K562 (cell line): ENCODE measurements around the gene FAM53B. TPM values are rescaled to one million over a fixed set of nuclear protein-coding genes. Genes with fewer than 3 reads are reported as not detected.

Experiments
- ATAC-seq: fragments of 200-7000 bp; cut with Tn5 transposase; 3 replicates; pipeline ENCODE4 v1.9.1; 2020; ENCODE audit warnings: moderate library complexity
- BruUV-seq: library from RNA; stranded (reverse); fragments of 400-500 nt; replicated peaks from 2 replicates; lab custom pipeline; 2021; lab: Mats Ljungman, UMichigan
- CTCF ChIA-PET: fragments of 300-600 bp; formaldehyde crosslinking; extraction: SDS; loops from one replicate; lab custom pipeline; 2021; ENCODE audit warnings: low intra/inter-chr PET ratio; lab: Yijun Ruan, JAX
- POLR2A ChIA-PET: fragments of 300-600, 350-650 bp; sonication (Branson Sonifier 250); formaldehyde crosslinking; extraction: SDS; loops from one replicate; lab custom pipeline; 2021; ENCODE audit warnings: antibody characterized with exemption, inconsistent platforms; lab: Yijun Ruan, JAX
- DNase-seq, 4 experiments: peaks; one replicate each; pipeline versions ENCODE4 v3.0.0 to v3.0.0-alpha.2; 2011 to 2018; ENCODE audit warnings: low spot score in 3 of 4, mixed read lengths in 3 of 4; ENCODE audit errors: extremely low read depth in 1 of 4
- FAIRE-seq: peaks from 2 replicates; lab custom pipeline; 2011; peaks lifted over from hg19 to GRCh38; lab: Jason Lieb, UNC
- H2AFZ ChIP-seq: 2 replicates; pipeline ENCODE4 v1.6.0; 2011; ENCODE audit warnings: low read depth, low read length, control low read depth, inconsistent platforms
- H3K27ac ChIP-seq: fragments of 200-600 bp; 3 replicates; pipeline ENCODE4 v1.8.0; 2011; ENCODE audit warnings: low read depth, mild to moderate bottlenecking, control low read depth, inconsistent platforms, low read length, moderate library complexity, mixed read lengths; ENCODE audit errors: extremely low read depth
- H3K27me3 ChIP-seq, 2 experiments: fragments of 300-600 bp in 1 of 2; 2 replicates in 1 of 2; 3 replicates in 1 of 2; pipeline versions ENCODE4 v1.6.0 to v1.8.0; 2011; ENCODE audit warnings: inconsistent platforms in 2 of 2, low read length in 2 of 2, mild to moderate bottlenecking in 1 of 2, mixed read lengths in 1 of 2, moderate library complexity in 1 of 2; ENCODE audit not compliant: control insufficient read depth in 2 of 2, insufficient read depth in 2 of 2
- H3K36me3 ChIP-seq: fragments of 300-600 bp; 3 replicates; pipeline ENCODE4 v1.8.0; 2011; ENCODE audit warnings: mild to moderate bottlenecking, low read length, inconsistent platforms; ENCODE audit not compliant: control insufficient read depth, insufficient read depth
- H3K4me1 ChIP-seq, 2 experiments: fragments of 200-600 bp in 1 of 2; replicated peaks in 1 of 2; 2 replicates in 1 of 2; 3 replicates in 1 of 2; pipeline versions ENCODE4 v1.5.1 to v1.8.0; 2011; ENCODE audit warnings: inconsistent platforms in 2 of 2, low read length in 2 of 2, mild to moderate bottlenecking in 1 of 2, mixed read lengths in 1 of 2, moderate library complexity in 1 of 2; ENCODE audit not compliant: control insufficient read depth in 2 of 2, insufficient read depth in 2 of 2
- H3K4me2 ChIP-seq: 2 replicates; pipeline ENCODE4 v1.6.1; 2011; ENCODE audit warnings: low read length, control low read depth, inconsistent platforms, mixed read lengths; ENCODE audit not compliant: insufficient read depth
- H3K4me3 ChIP-seq: fragments of 200-600 bp; sonication (generic), shearing (Covaris generic); 2 replicates; pipeline ENCODE4 v1.5.1; 2016; ENCODE audit warnings: control low read depth, inconsistent platforms
- H3K79me2 ChIP-seq: fragments of 200-600 bp; 3 replicates; pipeline ENCODE4 v1.8.0; 2011; ENCODE audit warnings: low read length, inconsistent platforms; ENCODE audit not compliant: control insufficient read depth, insufficient read depth
- H3K9ac ChIP-seq, 2 experiments: 2 replicates each; pipeline versions ENCODE4 v1.6.0 to v1.6.1; 2011; ENCODE audit warnings: low read depth in 2 of 2, low read length in 2 of 2, control low read depth in 1 of 2, inconsistent platforms in 1 of 2, mild to moderate bottlenecking in 1 of 2, mixed read lengths in 1 of 2; ENCODE audit not compliant: insufficient read depth in 1 of 2
- H3K9me1 ChIP-seq: one replicate; pipeline ENCODE4 v1.6.0; 2011; ENCODE audit warnings: inconsistent platforms, mild to moderate bottlenecking, low read length, moderate library complexity; ENCODE audit not compliant: control insufficient read depth, insufficient read depth
- H3K9me3 ChIP-seq: replicated peaks from 2 replicates; pipeline ENCODE4 v1.5.1; 2011; ENCODE audit warnings: low read depth, low read length, inconsistent platforms; ENCODE audit not compliant: control insufficient read depth, insufficient read depth
- H4K20me1 ChIP-seq: replicated peaks from 2 replicates; pipeline ENCODE4 v1.6.1; 2011; ENCODE audit warnings: low read length, inconsistent platforms, mixed read lengths; ENCODE audit not compliant: control insufficient read depth, insufficient read depth
- NCOA2 ChIP-seq, 2 experiments: fragments of 450-650 bp; IDR thresholded peaks; 2 replicates each; pipeline ENCODE4 v1.6.1; 2018; ENCODE audit warnings: mild to moderate bottlenecking in 2 of 2, moderate library complexity in 1 of 2; ENCODE audit not compliant: partially characterized antibody in 2 of 2
- PHF21A ChIP-seq: fragments of 450-650 bp; IDR thresholded peaks from 2 replicates; pipeline ENCODE4 v1.6.1; 2017; ENCODE audit warnings: low read depth, borderline replicate concordance
- SREBF2 ChIP-seq: sonication (generic); formaldehyde crosslinking; IDR thresholded peaks from 2 replicates; pipeline ENCODE4 v1.4.0; 2020; ENCODE audit warnings: mild to moderate bottlenecking, missing genetic modification reagents
- ZC3H11A ChIP-seq: IDR thresholded peaks from 2 replicates; pipeline ENCODE4 v1.6.1; 2012; ENCODE audit warnings: low read depth, low read length, improper control_type of control experiment
- ZNF274 ChIP-seq: IDR thresholded peaks from 2 replicates; pipeline ENCODE4 v1.6.1; 2011; ENCODE audit warnings: low read depth, mild to moderate bottlenecking, low read length, moderate library complexity, borderline replicate concordance
- ZNF695 ChIP-seq: fragments of 450-650 bp; formaldehyde crosslinking; IDR thresholded peaks from 2 replicates; pipeline ENCODE4 v1.4.0; 2020; ENCODE audit warnings: mild to moderate bottlenecking, moderate library complexity
- WGBS: fragments of 100-300 bp; shearing (Covaris generic); methylation state at CpG from one replicate; pipeline ENCODE4 v1.1.6; 2016; ENCODE audit warnings: low coverage, mixed read lengths; ENCODE audit not compliant: insufficient coverage; ENCODE audit errors: missing lambda C conversion rate; 5-methylcytosine and 5-hydroxymethylcytosine counted together
- in situ Hi-C: fragments of 300-500 bp; cut with MboI; formaldehyde crosslinking; loops from 4 replicates; pipeline ENCODE4 v1.15.0; 2018; ENCODE audit warnings: inconsistent platforms, mixed read lengths
- intact Hi-C: fragments of 100-400 bp; cut with micrococcal nuclease; formaldehyde crosslinking; loops from 2 replicates; pipeline ENCODE4 v1.14.2; 2022
- polyA plus RNA-seq, 8 experiments: library from polyadenylated mRNA; depleted of rRNA in 4 of 8; stranded (reverse) in 5 of 8; unstranded in 3 of 8; fragments of >200 nt; fragmentation: Nextera tagmentation in 2 of 8; fragmentation: Illumina TruSeq in 1 of 8; extraction: Ambion mirVana in 2 of 8; extraction: Trizol in 1 of 8; gene quantifications; 2 replicates each; pipeline versions ENCODE4 v1.2.1 to v1.2.3, GENCODE V29; 2011 to 2014; ENCODE audit warnings: inconsistent platforms in 1 of 8, missing spikeins in 1 of 8
- total RNA-seq, 7 experiments: library from RNA; depleted of rRNA in 6 of 7; stranded (reverse); fragments of >200 nt in 6 of 7; fragmentation: Illumina TruSeq in 2 of 7; extraction: Trizol in 2 of 7; gene quantifications; 2 replicates each; pipeline versions ENCODE4 v1.2.1 to v1.2.3, GENCODE V29; 2011 to 2021; ENCODE audit warnings: low replicate concordance in 1 of 7
- TF ChIP-seq, protein P1 (sequence below): fragments of 450-650 bp; conservative IDR thresholded peaks from 2 replicates; pipeline ENCODE4 v1.6.1; 2016; ENCODE audit warnings: missing genetic modification characterization, low read depth, mild to moderate bottlenecking, missing compliant biosample characterization, moderate library complexity

The FAM53B gene
- total and polyA plus RNA-seq, 9 of the 15 experiments (the other 6 are each of a cell fraction or from before 2014, with no cell fraction given), result 0.03 to 16.5 (median 5.0) TPM

GRCh38 chr10:124695259-124695658, 48.9 kb downstream of the FAM53B start:
- H3K9me3 ChIP-seq, result no peaks in the 10 kb centered on the region
- H2AFZ ChIP-seq, result no peak overlapping the region
- no peak overlapping the region for H3K9ac ChIP-seq
- TF ChIP-seq, protein P1, sequence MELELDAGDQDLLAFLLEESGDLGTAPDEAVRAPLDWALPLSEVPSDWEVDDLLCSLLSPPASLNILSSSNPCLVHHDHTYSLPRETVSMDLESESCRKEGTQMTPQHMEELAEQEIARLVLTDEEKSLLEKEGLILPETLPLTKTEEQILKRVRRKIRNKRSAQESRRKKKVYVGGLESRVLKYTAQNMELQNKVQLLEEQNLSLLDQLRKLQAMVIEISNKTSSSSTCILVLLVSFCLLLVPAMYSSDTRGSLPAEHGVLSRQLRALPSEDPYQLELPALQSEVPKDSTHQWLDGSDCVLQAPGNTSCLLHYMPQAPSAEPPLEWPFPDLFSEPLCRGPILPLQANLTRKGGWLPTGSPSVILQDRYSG (tag), result no peak
- TF ChIP-seq ZC3H11A, result no peak
- no peak for TF ChIP-seq ZNF695 (CRISPR knock-in tag)
- no peak for TF ChIP-seq SREBF2 (CRISPR knock-in tag)
- no peak for TF ChIP-seq NCOA2 (IDR thresholded peaks at IDR 0.05; ENCODE audit: partially characterized antibody in 2 of 2)
- TF ChIP-seq PHF21A, result no peak
- no peak for TF ChIP-seq ZNF274
- CTCF ChIA-PET, result no interaction called here
- intact Hi-C loops, result no loop called here
- FAIRE-seq (no peak), DNase-seq (no peak), ATAC-seq (no peak)
- POLR2A ChIA-PET, result no interaction called here
- H3K27ac ChIP-seq, result no peak overlapping the region
- H3K4me1 ChIP-seq, result peaks cover 31 to 52% of the 10 kb centered on the region in 2 experiments
- in situ Hi-C loops, result no loop called here
- WGBS, result 77% methylated on average over 3 of the region's 3 CpGs
- peaks cover 39% of the 10 kb centered on the region for H3K36me3 ChIP-seq
- H3K27me3 ChIP-seq, result no peaks in the 10 kb centered on the region
- peaks cover 2% of the 10 kb centered on the region for H3K9me1 ChIP-seq
- peaks cover 7% of the 10 kb centered on the region; the same call in 2 of the 3 replicates for H3K79me2 ChIP-seq
- no peaks in the 10 kb centered on the region for H4K20me1 ChIP-seq
- BruUV-seq, result no TSS peak
- H3K4me2 ChIP-seq, result no peak overlapping the region
- no peak overlapping the region for H3K4me3 ChIP-seq
